ENCODE results near the gene TJP3.

TJP3 gene

DNA sequence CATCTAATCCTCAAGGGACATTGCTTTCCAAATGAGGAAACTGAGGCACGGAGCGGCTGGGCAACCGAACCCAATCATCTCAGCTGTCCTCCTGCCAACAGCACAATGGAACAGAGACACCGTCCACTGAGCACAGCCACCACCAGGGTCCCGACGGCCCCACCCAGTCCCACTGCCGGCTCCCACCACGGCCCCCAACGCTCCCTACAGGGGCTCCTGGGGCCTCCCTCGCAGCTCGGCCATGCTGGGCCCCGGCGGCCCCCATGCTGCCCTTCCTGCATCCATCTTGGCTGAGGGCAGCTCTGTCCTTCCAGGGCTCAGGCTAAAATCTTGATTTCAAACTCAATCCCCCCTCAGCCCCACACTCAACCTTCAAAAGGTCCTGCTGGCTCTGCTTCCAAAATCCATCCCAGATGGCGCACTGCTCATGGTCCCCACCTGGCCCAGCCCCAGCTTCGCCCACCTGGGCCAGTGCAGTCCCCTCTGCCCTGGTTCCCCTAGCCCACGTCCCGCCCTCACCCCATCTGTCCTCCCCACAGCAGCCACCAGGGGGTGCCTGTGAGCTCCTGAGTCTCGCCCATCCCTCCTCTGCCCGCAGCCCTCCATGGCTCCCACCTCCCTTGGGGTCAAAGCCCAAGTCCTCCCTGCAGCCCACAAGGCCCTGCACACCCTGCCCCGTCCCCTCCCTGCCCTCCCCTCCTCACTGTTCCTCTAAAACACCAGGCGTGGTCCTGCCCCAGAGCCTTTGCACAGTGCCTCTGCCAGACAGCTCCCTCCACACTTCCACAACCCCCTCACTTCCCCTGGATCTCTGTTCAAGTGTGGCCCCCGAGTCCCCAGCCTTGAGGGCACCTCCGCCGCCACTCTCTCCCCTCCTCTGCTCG is 15.8 kb upstream of the TJP3 start:
- DNase-seq, result no peak

DNA sequence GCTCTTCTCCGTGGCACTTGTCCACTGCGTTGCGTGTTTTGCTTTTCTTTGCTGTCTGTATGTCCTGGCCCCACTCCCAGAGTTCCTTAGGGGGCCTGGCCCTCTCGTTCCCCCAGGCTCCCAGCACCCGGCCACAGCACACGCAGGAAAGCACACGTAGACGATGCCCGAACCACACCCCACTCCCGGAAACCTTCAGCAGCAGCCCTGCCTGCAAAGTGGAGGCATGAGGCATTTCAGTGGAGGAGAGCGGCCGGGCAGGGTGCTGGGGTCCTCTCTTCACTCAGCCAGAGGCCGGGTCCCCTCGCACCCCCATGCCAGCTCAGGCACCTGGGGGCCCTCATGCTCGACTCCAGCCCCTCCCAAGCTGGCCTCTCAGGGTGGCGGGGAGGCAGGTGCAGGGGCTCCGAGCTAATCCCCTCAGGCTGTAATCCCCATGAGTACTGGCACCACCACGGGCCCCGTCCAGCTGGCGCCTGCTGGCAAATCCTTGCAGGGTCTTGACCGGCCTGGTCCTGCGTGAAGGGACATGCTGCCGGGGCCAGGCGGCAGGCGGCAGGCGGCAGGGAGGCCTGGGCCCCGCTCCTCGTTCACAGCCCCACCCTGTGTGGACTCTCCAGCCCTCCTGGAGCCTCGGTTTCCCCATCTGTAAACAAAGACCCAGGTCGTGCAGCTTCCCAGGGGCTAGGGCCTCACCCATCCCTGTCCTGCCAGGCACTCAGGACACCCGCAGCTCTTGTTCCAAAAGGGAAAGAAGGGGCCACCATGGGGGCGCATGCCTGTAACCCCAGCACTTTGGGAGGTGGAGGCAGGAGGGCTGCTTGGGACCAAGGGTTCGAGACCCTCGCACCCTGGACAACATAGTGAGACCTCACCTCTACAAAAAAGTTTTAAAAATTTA is 14.9 kb upstream of the TJP3 start:
- DNase-seq, result no peak

DNA sequence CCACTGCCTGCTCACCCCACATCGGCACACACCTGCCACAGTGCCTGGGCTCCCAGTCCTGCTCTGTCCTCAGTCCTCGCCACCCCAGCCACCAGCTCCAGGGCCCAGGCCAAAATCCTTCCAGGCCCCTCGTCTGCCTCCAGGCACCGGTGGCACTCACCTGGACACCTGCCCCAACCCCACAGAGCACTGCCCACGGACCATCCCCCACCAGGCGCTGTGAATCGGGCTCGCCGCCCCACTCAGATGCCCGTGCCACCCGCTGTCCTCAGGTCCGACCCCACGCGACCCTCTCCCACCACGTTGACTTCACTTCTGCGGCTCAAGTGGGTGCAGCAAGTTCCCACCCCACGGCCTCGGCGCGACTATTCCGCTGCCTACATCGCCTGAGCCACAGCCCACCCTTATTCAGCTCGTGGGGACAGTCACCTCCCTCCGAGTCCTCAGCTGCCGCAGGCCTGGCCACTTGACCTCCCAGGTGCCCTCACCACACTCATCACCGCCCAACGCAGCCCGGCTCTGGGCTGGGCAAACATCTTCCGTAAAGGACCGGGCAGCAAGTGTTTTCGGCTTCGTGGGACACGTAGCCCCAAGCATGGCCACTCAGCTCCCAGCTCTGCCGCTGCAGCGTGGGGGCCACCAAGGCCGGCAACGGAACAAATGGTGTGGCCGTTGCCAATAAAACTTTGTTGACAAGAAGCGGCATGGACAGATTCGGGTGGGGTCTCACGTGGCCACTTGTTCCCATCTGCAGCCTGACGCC is 13.6 kb upstream of the TJP3 start:
- DNase-seq, result no peak

DNA sequence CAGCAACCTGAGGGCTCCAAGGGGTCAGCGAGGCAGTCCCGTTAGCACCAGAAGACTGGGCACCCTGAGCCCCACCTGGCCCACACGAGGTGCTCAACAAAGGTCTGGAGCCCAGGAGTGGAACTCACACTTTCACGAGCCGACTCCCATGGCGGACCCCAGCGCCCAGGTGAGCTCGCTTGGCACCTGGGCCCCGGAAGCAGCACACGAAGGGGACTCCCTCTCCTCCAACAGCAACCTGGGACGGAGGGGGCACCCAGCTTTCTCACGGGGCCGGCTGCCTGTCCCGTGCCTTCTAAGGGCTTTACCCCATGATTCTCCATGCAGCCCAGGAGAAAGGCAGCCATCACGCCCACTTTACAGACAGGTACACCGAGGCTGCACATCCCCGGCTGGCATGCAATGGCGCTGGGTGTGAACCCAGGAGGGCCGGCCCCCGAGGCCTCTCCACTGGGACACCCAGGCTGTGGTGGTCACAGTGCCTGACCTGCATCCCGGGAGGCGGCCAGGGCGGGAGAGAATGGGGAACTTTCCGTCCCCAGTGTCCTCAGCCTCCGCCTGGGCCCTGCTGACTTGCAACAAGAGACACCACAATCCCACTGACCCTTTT is 13.0 kb upstream of the TJP3 start:
- no peak for DNase-seq

DNA sequence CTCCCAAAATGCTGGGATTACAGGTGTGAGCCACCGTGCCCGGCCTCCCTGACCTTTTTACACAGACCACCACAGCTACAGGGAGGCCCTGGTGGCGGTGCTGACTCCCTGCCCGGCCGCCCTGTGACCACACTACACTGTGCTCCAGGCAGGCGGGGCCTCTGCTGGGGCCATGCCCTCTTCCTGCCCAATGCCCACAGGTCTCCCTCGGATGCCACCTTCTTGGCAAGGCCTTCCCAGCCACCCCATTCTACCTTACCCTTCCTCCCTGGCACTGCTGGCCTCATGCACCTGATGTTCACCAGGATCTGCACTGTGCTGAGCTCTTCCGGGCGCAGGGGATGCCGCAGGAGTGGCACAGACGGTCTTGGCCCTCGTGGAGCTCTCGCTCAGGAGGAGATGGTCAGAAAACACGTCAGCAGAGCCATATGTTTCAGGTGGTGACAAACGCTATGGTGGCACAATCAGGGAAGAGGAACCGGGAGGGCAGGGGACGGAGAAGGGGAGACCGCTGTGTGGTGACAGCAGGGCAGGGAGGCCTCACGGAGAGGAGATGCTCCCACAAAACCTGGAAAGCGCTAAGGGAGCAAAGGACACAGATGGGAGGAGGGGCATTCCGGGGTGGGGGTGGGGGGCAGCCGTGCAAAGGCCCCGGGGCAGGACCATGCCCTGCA is 12.1 kb upstream of the TJP3 start:
- no peak for DNase-seq

DNA sequence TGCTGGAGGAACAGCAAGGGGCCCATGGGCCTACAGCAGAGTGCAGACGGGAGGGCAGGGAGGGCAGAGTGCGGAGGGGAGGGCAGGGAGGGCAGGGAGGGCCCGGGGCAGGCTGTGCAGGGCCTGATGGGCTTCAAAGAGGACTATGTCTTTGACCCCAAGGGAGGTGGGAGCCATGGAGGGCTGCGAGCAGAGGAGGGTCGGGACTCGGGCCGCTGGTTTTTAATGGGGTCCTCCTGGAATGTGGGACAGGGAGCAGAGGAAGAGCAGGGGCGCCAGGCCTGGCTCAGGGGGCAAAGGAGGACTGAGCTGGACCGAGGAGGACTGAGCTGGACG is 11.6 kb upstream of the TJP3 start:
- no peak for DNase-seq

DNA sequence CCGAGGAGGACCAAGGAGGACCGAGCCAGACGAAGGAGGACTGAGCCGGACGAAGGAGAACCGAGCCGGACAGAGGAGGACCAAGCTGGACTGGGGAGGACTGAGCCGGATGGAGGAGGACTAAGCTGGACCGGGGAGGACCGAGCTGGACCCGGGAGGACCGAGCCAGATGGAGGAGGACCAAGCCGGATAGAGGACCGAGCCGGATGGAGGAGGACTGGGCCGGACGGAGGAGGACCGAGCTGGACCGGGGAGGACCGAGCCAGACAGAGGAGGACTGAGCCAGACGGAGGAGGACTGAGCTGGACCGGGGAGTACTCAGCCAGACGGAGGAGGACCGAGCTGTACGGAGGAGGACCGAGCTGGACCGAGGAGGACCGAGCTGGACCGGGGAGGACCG is 11.1 kb upstream of the TJP3 start:
- DNase-seq, result no peak

DNA sequence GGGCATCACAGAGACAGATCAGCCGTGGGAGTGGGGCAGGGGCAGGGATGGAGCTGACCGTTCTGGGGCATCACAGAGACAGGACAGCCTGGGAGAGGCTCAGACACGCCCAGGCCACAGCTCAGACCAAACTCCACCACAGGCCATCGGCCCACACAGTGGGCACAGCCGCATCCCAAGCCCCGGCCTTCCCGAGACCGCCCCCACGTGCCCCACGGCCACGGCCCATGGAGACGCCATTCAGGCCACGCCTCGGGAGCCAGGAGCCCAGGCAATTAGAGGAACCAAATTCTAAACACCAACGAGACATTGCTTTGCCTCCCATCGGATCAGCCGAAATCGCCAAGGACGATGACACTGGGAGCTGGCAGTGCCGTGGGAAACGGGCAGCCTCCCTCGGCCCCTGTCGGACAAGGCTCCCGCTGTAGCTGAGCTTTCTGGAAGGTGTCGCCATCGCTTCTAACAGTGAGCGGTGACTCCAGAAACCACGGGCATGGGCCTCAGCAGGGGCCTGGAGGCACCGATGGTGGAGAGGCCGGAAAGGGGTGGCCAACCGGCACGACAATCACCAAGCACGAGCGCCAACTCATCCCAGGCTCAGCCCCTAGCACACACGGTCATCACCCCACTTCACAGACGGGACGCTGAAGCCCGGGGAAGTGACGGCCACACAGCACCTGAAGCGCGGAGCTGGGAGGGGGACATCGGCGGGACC is 10.4 kb upstream of the TJP3 start:
- no peak for DNase-seq

DNA sequence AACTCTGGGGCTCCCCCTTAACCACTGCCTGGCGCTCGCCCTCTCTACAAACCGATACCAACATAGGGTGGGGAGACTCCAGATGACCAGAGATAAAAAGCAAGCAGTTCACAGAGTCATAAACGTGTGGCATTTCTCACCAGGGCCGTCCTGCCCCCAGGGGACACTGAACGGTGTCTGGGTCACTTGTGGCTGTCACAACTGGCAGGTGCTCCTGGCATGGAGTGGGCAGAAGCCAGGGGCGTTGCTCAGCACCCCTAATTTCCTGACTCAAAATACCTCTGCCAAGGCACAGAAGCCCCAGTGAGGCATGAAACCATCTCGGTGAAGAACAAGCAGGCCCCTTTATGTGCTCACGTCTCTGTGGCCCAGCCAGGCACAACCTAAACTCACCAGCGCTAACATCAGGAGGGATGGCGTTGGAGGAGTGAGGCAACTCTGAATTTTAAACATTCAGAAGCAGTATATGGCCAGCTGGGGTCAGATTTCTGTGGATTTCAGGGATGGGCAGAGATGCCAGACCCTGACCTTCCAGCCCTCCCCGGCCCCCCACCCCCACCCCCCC is 9.7 kb upstream of the TJP3 start:
- DNase-seq, result no peak

DNA sequence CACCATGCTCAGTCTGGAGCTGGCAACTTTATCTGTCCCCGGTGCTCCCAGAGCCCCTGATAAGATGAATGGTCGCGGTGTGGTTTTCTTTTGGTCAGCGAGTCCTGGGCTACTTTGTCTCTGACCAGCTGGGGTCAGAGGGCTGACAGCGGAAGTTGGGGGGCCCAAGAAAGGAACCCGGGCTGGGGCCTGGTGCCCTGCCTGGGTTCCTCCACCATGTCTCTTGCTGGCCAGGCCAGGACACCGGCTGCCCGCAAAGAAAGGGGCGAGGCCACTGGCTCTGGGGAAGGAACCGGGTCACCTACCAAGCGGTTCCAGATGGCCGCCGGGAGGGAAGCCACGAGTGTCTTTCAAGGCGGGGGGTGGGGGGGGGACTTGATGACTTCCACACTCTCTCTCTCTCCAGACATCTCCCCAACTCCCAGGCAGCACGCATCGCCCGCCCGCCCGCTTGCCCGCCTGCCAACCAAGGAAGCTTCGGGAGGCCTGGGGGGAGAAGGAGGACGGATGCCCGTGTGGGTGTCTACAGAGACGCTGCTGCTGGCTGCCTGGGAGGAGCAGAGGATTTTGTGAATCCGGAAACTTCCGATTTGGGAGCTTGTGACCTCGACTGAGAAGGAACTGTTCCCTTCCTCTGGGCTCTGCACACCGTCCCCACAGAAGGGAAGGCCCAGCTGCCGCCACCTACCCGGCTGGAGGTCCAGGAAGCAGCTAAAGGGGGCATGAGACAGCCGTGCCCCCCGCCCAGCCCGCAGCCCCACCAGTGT is 9.0 kb upstream of the TJP3 start:
- no peak for DNase-seq

DNA sequence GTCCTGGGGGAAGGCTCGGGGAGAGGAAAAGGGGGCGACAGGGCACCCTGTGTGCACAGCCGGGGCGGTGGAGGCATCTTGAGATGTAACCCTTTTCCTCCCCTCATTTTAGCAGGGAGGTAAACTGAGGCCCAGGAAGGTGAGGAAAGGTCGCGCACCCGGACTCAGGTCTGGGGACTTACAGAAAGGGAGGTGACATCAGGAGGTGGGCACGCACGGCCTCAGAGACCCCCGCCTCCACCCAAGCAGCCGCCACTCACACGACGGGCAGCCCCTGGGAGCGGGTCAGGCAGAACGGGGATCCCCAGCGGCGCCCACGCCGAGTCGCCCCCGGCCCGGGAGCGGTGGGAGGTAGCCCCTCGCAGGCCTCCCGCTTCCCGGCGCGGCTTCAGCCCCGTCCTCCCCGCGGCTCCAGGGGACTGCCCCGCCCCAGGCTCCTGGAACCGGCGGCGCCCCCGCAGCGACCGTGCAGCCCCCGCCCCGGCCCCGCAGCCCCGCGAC is 8.4 kb upstream of the TJP3 start:
- DNase-seq, result no peak

DNA sequence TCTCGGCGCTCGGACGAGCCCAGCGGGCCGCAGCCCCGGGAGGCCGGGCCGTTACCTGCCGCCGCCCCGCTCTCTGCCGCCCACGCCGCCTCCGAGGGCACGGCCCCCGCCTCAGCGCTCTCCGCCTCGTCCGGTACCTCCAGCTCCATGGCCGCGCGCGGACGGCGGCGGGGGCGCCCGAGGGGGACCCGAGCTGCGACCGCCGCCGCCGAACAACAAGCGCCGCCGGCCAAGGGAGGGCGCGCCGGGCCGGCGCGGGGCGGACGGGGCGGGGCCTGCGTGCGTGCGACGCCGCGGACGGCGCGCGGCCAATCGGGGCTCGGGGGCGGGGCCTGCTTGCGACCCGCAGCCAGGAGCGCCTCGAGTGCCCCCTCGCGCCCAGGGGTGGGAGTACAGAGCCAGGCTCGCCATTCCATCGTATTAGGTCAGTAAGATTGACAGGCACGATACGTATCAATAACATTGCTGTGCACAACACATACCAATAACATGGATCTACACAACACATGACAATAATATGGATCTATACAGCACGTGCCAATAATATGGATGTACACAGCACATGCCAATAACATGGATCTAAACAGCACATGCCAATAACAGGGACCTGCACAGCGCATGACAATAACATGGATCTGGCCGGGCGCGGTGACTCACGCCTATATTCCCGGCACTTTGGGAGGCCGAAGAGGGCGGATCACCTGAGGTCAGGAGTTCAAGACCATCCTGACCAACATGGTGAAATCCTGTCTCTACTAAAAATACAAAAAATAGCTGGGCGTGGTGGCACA is 7.7 kb upstream of the TJP3 start, which contains the start of gene PIP5K1C:
Gene PIP5K1C, minus strand, starts transcription at position 227 of the 791 bp plus-strand sequence. Its CDS starts 78 bp downstream, at position 149.
- peak; percentile 64 to 75 for DNase-seq

DNA sequence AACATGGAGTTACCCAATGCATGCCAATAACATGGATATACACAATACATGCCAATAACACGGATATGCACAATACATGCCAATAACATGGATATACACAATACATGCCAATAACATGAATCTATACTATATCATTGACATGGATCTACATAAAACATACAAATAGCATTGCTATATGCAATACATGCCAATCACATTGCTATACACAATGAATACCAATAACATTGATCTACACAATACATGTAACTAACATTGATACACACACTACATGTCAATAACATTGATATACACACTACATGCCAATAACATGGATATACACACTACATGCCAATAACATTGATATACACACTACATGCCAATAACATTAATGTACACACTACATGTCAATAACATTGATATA is 7.0 kb upstream of the TJP3 start:
- DNase-seq, result no peak

DNA sequence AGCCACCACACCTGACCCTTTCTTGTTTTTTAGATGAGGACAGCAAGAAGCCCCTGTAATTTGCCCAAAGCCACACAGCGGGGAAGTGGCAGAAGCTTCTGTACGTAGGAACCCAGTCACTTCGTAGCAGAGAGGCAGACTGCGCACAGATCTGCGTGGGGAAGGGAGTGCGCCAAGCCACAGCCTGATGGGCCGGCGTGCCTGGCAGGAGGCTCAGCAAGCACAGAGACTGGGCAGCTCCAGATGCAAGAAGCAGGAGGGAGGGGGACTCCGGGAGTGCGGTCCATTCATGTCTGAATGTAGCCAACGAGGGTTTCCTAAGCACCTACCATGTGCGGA is 347 bp upstream of the TJP3 start:
- no peak for DNase-seq

DNA sequence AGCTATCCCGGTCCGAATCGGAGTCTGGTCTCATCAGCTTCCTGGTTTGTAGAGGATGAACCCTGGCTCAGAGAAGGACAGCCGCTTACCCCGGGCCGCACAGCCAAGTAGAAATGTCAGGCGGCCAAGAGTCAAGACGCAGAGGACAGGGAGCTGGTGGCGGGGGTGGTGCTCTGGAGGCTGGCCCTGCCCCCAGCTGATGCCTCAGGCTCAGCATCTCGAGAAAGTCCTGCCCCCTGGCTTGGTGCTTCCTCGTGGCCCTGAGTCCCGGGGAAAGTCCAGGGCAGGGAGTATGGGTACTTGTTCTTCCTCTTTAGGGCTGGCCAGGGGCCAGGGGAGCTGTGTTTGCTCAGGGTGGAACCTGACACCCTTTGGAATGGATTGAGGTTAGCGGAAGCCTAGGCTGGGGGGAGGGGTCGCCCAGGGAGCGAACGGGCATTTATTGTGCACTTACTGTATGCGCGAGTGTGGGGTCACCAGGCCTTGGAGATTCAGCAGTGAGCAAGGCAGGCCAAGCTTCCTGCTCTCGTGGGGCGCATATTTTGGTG is 2.2 kb downstream of the TJP3 start:
- DNase-seq, result no peak

DNA sequence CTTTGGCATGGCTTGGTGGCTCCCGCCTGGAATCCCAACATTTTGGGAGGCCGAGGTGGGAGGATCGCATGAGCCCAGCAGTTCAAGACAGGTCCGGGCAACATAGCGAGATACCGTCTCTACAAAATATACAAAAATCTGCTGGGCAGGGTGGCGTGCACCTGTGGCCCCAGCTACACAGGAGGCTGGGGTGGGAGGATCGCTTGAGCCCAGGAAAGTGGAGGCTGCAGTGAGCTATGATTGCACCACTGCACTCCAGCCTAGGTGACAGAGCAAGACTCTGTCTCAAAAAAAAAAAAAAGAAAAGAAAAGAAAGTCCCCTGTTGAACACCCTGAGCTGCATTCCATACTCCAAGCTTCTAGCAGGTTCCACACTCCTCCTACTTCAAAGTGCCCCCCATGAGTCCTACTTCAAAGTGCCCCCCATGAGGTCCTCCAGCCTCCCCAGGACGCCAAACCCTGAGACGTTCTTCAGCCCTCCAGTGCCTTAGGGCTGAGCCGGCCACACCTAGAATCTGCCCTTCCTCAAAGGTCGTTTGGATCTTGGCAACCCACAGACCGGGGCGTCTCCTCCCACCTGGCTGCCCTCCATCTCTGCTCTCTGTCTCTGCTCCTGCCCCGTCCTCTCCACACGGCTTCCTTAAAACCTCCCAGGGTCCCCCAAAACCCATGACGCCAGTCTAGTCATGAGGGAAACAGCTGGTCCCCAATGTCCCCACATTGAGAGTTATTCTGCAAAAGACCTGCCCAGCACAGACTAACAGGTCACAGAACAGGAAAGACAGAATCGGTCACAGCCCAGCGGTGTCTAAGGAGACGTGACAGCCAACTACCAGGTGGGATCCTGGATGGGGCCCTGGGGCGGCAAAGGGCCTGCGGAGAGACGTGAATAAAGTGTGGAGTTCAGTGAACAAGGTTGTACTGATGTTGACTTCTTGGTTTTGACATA is 4.8 kb downstream of the TJP3 start:
- no peak for DNase-seq

DNA sequence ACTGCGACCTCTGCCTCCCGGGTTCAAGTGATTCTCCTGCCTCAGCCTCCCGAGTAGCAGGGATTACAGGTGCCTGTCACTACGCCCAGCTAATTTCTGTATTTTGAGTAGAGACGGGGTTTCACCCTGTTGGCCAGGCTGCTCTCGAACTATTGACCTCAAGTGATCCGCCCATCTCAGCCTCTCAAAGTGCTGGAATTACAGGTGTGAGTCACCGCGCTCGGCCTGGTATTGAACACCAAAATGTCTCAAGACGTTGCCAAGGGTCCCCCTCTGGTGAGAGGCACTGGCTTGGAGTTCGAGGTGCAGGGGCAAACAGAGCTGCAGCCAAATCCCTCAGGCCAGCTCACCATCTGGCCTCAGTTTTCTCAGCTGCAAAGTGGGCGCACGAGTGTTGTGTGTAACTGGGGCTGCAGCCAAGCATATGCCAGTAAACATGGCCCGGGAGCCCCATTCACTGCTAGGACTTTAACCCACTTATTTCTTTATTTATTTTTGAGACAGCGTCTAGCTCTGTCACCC is 8.0 kb downstream of the TJP3 start:
- no peak for DNase-seq

DNA sequence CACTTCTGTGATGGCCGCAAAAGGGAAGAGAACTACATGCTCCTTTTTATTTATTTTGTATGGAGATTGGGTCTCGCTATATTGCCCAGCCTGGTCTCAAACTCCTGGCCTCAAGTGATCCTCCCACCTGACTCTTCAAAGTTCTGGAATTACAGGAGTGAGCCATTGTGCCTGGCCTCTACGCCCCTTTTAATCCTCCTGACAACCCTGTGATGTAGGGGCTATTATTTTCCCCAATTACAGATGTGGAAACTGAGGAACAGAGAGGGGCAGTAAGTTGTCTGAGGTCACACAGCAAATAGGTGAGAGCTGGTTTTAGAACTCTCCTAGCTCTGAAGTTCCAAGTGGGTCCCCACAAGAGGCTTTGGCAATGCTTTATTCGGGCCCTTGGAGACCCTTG is 11.7 kb downstream of the TJP3 start:
- DNase-seq, result no peak
